HEK293 (cell line): ENCODE data around the gene GTF3C5.

Experiments
- HOXA7 ChIP-seq: sonication (generic); formaldehyde crosslinking; IDR thresholded peaks from 2 replicates; pipeline ENCODE4 v1.8.1; 2022; ENCODE audit warnings: missing genetic modification reagents, borderline replicate concordance
- ZNF121 ChIP-seq: fragments of 450-650 bp; formaldehyde crosslinking; IDR thresholded peaks from 2 replicates; pipeline ENCODE4 v1.5.1; 2016; ENCODE audit warnings: missing biosample characterization, missing genetic modification characterization
- ZNF302 ChIP-seq: fragments of 450-650 bp; formaldehyde crosslinking; IDR thresholded peaks from 2 replicates; pipeline ENCODE4 v1.5.1; 2016; ENCODE audit warnings: missing biosample characterization, missing genetic modification characterization, low read depth
- ZNF707 ChIP-seq: fragments of 450-650 bp; formaldehyde crosslinking; IDR thresholded peaks from 2 replicates; pipeline ENCODE4 v1.5.1; 2016; ENCODE audit warnings: missing biosample characterization, missing genetic modification characterization
- ZNF768 ChIP-seq: fragments of 450-650 bp; formaldehyde crosslinking; IDR thresholded peaks from 2 replicates; pipeline ENCODE4 v1.5.1; 2018; ENCODE audit warnings: missing biosample characterization, mild to moderate bottlenecking, missing genetic modification characterization
- TF ChIP-seq, protein P1 (sequence below): fragments of 450-650 bp; formaldehyde crosslinking; IDR thresholded peaks from 2 replicates; pipeline ENCODE4 v1.5.1; 2016; ENCODE audit warnings: missing biosample characterization, missing genetic modification characterization

DNA sequence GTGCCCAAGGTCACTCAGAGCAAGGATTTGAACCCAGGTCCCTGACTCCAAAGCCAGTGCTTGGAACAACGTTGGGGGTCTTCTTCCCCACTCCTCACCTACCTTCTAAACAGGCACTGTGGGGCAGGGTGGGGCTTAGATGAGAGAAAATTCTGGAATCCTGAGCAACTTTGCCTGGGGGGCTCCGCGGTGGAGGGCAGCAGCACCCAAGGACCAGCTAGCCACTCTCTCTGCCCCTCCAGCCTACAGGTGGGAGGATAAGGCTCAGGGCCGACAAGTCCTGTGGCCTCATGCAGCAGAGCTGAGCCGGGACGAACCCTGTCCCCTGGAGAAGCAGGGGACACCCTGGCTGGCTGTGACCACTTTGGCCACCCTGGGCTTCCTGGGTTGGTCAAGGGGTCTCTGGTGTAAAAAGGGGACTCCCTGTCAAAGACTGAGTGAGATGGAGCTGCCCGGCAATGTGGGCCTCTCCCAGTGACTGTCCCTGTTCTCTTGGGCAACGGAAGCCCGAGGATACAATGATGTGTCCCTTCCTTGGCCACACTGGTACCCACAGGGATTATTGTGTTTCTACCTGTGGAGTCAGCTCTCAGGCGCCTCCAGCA lies 57.5 kb downstream of the GTF3C5 start:
- TF ChIP-seq ZNF121 (tag by site-specific recombination) (no peak), ZNF302 (tag by site-specific recombination) (no peak), ZNF768 (tag by site-specific recombination) (no peak), HOXA7 (CRISPR knock-in tag) (no peak), ZNF707 (tag by site-specific recombination) (no peak)
- TF ChIP-seq, protein P1, sequence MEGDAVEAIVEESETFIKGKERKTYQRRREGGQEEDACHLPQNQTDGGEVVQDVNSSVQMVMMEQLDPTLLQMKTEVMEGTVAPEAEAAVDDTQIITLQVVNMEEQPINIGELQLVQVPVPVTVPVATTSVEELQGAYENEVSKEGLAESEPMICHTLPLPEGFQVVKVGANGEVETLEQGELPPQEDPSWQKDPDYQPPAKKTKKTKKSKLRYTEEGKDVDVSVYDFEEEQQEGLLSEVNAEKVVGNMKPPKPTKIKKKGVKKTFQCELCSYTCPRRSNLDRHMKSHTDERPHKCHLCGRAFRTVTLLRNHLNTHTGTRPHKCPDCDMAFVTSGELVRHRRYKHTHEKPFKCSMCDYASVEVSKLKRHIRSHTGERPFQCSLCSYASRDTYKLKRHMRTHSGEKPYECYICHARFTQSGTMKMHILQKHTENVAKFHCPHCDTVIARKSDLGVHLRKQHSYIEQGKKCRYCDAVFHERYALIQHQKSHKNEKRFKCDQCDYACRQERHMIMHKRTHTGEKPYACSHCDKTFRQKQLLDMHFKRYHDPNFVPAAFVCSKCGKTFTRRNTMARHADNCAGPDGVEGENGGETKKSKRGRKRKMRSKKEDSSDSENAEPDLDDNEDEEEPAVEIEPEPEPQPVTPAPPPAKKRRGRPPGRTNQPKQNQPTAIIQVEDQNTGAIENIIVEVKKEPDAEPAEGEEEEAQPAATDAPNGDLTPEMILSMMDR (tag by site-specific recombination): no peak
